Keratinocyte (primary cell): Measurements from ENCODE around the gene TRABD2B.

Experiments used
- CTCF ChIP-seq, 3 experiments: IDR thresholded peaks in 1 of 3; conservative IDR thresholded peaks in 1 of 3; optimal IDR thresholded peaks in 1 of 3; 2 replicates in 2 of 3; 3 replicates in 1 of 3; pipeline versions ENCODE3 to v1.5.1; 2011; ENCODE audit warnings: low read length in 3 of 3, mild to moderate bottlenecking in 3 of 3, moderate library complexity in 2 of 3, control low read depth in 1 of 3, inconsistent platforms in 1 of 3; ENCODE audit not compliant: insufficient read depth in 2 of 3; ENCODE audit errors: extremely low read depth in 1 of 3
- EZH2 ChIP-seq: IDR thresholded peaks from one replicate; pipeline ENCODE4 v1.6.1; 2012; ENCODE audit warnings: inconsistent platforms, mild to moderate bottlenecking, low read length, moderate library complexity

- TF ChIP-seq CTCF (optimal IDR thresholded peaks at IDR 0.05 in 1 of 3, IDR thresholded peaks at IDR 0.05 in 1 of 3, conservative IDR thresholded peaks at IDR 0.05 in 1 of 3; ENCODE audit: extremely low read depth in 1 of 3, insufficient read depth in 2 of 3, low read length in 3 of 3) (no peak), EZH2 (no peak)
Measured at GRCh38 chr1:47753808-47754207, 243.4 kb downstream of the TRABD2B start.
